ENCODE data around the gene ATAD3B.
A peak's percentile ranks its signal among the peaks of the same experiment; 100 is the strongest.
"Not testable (repeated sequence)": the region's sequence is repeated elsewhere in the genome, so short reads cannot be mapped to it uniquely, and the experiment has no call there.

ATAD3B gene

GRCh38 chr1:1450616-1451015 is 20.9 kb upstream of the ATAD3B start:
- DNase-seq (ENCODE audit: low spot score), result not testable (repeated sequence)

- DNase-seq (ENCODE audit: low spot score), result no peak
These were observed 19.7 kb upstream of the ATAD3B start for GRCh38 chr1:1451696-1452364.

- not testable (repeated sequence) for DNase-seq (ENCODE audit: low spot score)
These were observed 19.2 kb upstream of the ATAD3B start for GRCh38 chr1:1452365-1452739.

GRCh38 chr1:1452882-1453281 is 18.7 kb upstream of the ATAD3B start:
- DNase-seq (ENCODE audit: low spot score), result no peak

- not testable (repeated sequence) for DNase-seq (ENCODE audit: low spot score)
These were observed 17.1 kb upstream of the ATAD3B start for GRCh38 chr1:1454286-1455056.

- no peak for DNase-seq (ENCODE audit: low spot score)
These were observed 16.1 kb upstream of the ATAD3B start for GRCh38 chr1:1455366-1455884.

GRCh38 chr1:1455934-1456333 is 15.6 kb upstream of the ATAD3B start:
- not testable (repeated sequence) for DNase-seq (ENCODE audit: low spot score)

GRCh38 chr1:1456683-1457255 is 14.8 kb upstream of the ATAD3B start:
- not testable (repeated sequence) for DNase-seq (ENCODE audit: low spot score)

GRCh38 chr1:1459156-1459555 is 12.4 kb upstream of the ATAD3B start:
- DNase-seq (ENCODE audit: low spot score), result not testable (repeated sequence)

- DNase-seq (ENCODE audit: low spot score), result not testable (repeated sequence)
These were observed 11.9 kb upstream of the ATAD3B start for GRCh38 chr1:1459711-1460110.

GRCh38 chr1:1460540-1461130 is 10.9 kb upstream of the ATAD3B start:
- DNase-seq (ENCODE audit: low spot score), result no peak

GRCh38 chr1:1461721-1462317 is 9.7 kb upstream of the ATAD3B start:
- no peak for DNase-seq (ENCODE audit: low spot score)

- DNase-seq (ENCODE audit: low spot score), result peak; percentile 41
These were observed 9.1 kb upstream of the ATAD3B start for GRCh38 chr1:1462318-1462966.

GRCh38 chr1:1463312-1463711 is 8.3 kb upstream of the ATAD3B start:
- no peak for DNase-seq (ENCODE audit: low spot score)

- not testable (repeated sequence) for DNase-seq (ENCODE audit: low spot score)
These were observed 3.2 kb upstream of the ATAD3B start for GRCh38 chr1:1468196-1468985.

- no peak for DNase-seq (ENCODE audit: low spot score)
These were observed 758 bp upstream of the ATAD3B start for GRCh38 chr1:1470626-1471388.

- DNase-seq (ENCODE audit: low spot score), result peak; percentile 6
These were observed 700 bp downstream of the ATAD3B start for GRCh38 chr1:1472053-1472876.

- not testable (repeated sequence) for DNase-seq (ENCODE audit: low spot score)
These were observed 4.4 kb downstream of the ATAD3B start for GRCh38 chr1:1476011-1476410.

- no peak for DNase-seq (ENCODE audit: low spot score)
These were observed 5.6 kb downstream of the ATAD3B start for GRCh38 chr1:1477206-1477605.

All from AG08395 (cell line).